IMR-90 (cell line): ENCODE results near the gene PIP5K1B. TPM values are rescaled to one million over a fixed set of nuclear protein-coding genes. Genes with fewer than 3 reads are reported as not detected.

Experiments used
- ATAC-seq: fragments of 200-7000 bp; cut with Tn5 transposase; 2 replicates; pipeline ENCODE4 v1.9.1; 2020; ENCODE audit warnings: low read depth, mild to moderate bottlenecking, moderate library complexity
- BruUV-seq: library from RNA; stranded (reverse); fragments of 400-500 nt; replicated peaks from 2 replicates; lab custom pipeline; 2021; lab: Mats Ljungman, UMichigan
- CTCF ChIA-PET: fragments of 300-600 bp; formaldehyde crosslinking; extraction: SDS; loops from one replicate; lab custom pipeline; 2021; ENCODE audit warnings: antibody characterized with exemption; lab: Yijun Ruan, JAX
- POLR2A ChIA-PET: fragments of 300-600 bp; sonication (Branson Sonifier 250); formaldehyde crosslinking; loops from one replicate; lab custom pipeline; 2022; ENCODE audit warnings: antibody characterized with exemption; ENCODE audit not compliant: unreplicated experiment; lab: Charles Lee
- DNase-seq: peaks from one replicate; pipeline ENCODE4 v3.0.0; 2013
- H2AFZ ChIP-seq: replicated peaks from 2 replicates; pipeline ENCODE3; 2013; ENCODE audit warnings: low read length, mild to moderate bottlenecking; ENCODE audit not compliant: poor library complexity
- H2AK5ac ChIP-seq: 2 replicates; pipeline ENCODE4 v1.6.1; 2013; ENCODE audit warnings: low read depth, low read length, inconsistent platforms
- H2AK9ac ChIP-seq: replicated peaks from 2 replicates; pipeline ENCODE3; 2013; ENCODE audit warnings: mild to moderate bottlenecking, low read depth, low read length, moderate library complexity; ENCODE audit not compliant: poor library complexity
- H2BK120ac ChIP-seq: 2 replicates; pipeline ENCODE4 v1.6.1; 2013; ENCODE audit warnings: low read depth, low read length, inconsistent platforms
- H2BK15ac ChIP-seq: 3 replicates; pipeline ENCODE4 v1.6.1; 2013; ENCODE audit warnings: low read depth, low read length, inconsistent platforms
- H2BK20ac ChIP-seq: 2 replicates; pipeline ENCODE4 v1.6.1; 2013; ENCODE audit warnings: low read depth, mild to moderate bottlenecking, inconsistent platforms, low read length, moderate library complexity
- H2BK5ac ChIP-seq: 2 replicates; pipeline ENCODE4 v1.6.1; 2013; ENCODE audit warnings: mild to moderate bottlenecking, low read depth, low read length, inconsistent platforms; ENCODE audit not compliant: poor library complexity, severe bottlenecking
- H3K14ac ChIP-seq: replicated peaks from 2 replicates; pipeline ENCODE4 v1.6.1; 2013; ENCODE audit warnings: low read depth, low read length, inconsistent platforms
- H3K18ac ChIP-seq: 2 replicates; pipeline ENCODE4 v1.6.1; 2013; ENCODE audit warnings: low read depth, low read length, control low read depth
- H3K23ac ChIP-seq: 2 replicates; pipeline ENCODE4 v1.6.1; 2013; ENCODE audit warnings: low read depth, low read length, inconsistent platforms
- H3K27ac ChIP-seq: 2 replicates; pipeline ENCODE4 v1.5.1; 2013; ENCODE audit warnings: mild to moderate bottlenecking, control low read depth, low read length; ENCODE audit not compliant: insufficient read depth
- H3K27me3 ChIP-seq: 2 replicates; pipeline ENCODE4 v1.6.1; 2013; ENCODE audit warnings: low read length; ENCODE audit not compliant: control insufficient read depth, insufficient read depth
- H3K36me3 ChIP-seq: 2 replicates; pipeline ENCODE4 v1.6.1; 2013; ENCODE audit warnings: low read length, mixed read lengths; ENCODE audit not compliant: control insufficient read depth, insufficient read depth
- H3K4ac ChIP-seq: 2 replicates; pipeline ENCODE4 v1.6.1; 2013; ENCODE audit warnings: low read depth, low read length, inconsistent platforms
- H3K4me1 ChIP-seq: 2 replicates; pipeline ENCODE4 v1.6.1; 2013; ENCODE audit warnings: low read length, mixed read lengths; ENCODE audit not compliant: control insufficient read depth, insufficient read depth
- H3K4me2 ChIP-seq: 2 replicates; pipeline ENCODE4 v1.6.1; 2013; ENCODE audit warnings: low read depth, mild to moderate bottlenecking, control low read depth, low read length, moderate library complexity
- H3K4me3 ChIP-seq: 2 replicates; pipeline ENCODE4 v1.5.1; 2013; ENCODE audit warnings: low read depth, mild to moderate bottlenecking, control low read depth, low read length, moderate library complexity; ENCODE audit not compliant: insufficient read depth
- H3K56ac ChIP-seq: 2 replicates; pipeline ENCODE4 v1.6.1; 2013; ENCODE audit warnings: low read length, inconsistent platforms; ENCODE audit not compliant: insufficient read depth; ENCODE audit errors: extremely low read depth
- H3K79me1 ChIP-seq, 2 experiments: 2 replicates each; pipeline ENCODE4 v1.6.1; 2013; ENCODE audit warnings: low read length in 2 of 2, inconsistent platforms in 1 of 2, low read depth in 1 of 2
- H3K9ac ChIP-seq: 2 replicates; pipeline ENCODE4 v1.6.1; 2013; ENCODE audit warnings: low read depth, low read length, control low read depth
- H3K9me1 ChIP-seq: 2 replicates; pipeline ENCODE4 v1.6.1; 2013; ENCODE audit warnings: low read length, inconsistent platforms; ENCODE audit not compliant: insufficient read depth
- H3K9me3 ChIP-seq: 2 replicates; pipeline ENCODE4 v1.6.1; 2013; ENCODE audit warnings: low read length; ENCODE audit not compliant: control insufficient read depth, insufficient read depth
- H4K20me1 ChIP-seq: 2 replicates; pipeline ENCODE4 v1.6.1; 2013; ENCODE audit warnings: low read length, inconsistent platforms; ENCODE audit not compliant: insufficient read depth
- H4K5ac ChIP-seq: 2 replicates; pipeline ENCODE4 v1.6.1; 2013; ENCODE audit warnings: mild to moderate bottlenecking, low read depth, low read length, control low read depth
- H4K8ac ChIP-seq, 2 experiments: 2 replicates each; pipeline ENCODE4 v1.6.1; 2013; ENCODE audit warnings: low read depth in 2 of 2, low read length in 2 of 2, control low read depth in 1 of 2, inconsistent platforms in 1 of 2
- H4K91ac ChIP-seq: 2 replicates; pipeline ENCODE4 v1.6.1; 2013; ENCODE audit warnings: low read depth, low read length, inconsistent platforms; ENCODE audit not compliant: insufficient read depth
- BHLHE40 ChIP-seq: fragments of 150-350 bp; IDR thresholded peaks from 2 replicates; pipeline ENCODE4 v1.6.1; 2016; ENCODE audit warnings: mild to moderate bottlenecking, low read depth, low read length
- CEBPB ChIP-seq: IDR thresholded peaks from 2 replicates; pipeline ENCODE4 v1.6.1; 2012; ENCODE audit warnings: low read depth, low read length, improper control_type of control experiment
- NFE2L2 ChIP-seq: fragments of 150-350 bp; IDR thresholded peaks from 2 replicates; pipeline ENCODE4 v1.6.1; 2016; ENCODE audit warnings: low read depth, mild to moderate bottlenecking, low read length
- RAD21 ChIP-seq: IDR thresholded peaks from 2 replicates; pipeline ENCODE4 v1.6.1; 2012; ENCODE audit warnings: low read length, improper control_type of control experiment
- RCOR1 ChIP-seq: IDR thresholded peaks from 2 replicates; pipeline ENCODE4 v1.6.1; 2012; ENCODE audit warnings: mild to moderate bottlenecking, low read length, improper control_type of control experiment; ENCODE audit not compliant: insufficient replicate concordance
- RFX5 ChIP-seq: IDR thresholded peaks from 2 replicates; pipeline ENCODE4 v1.8.0; 2012; ENCODE audit warnings: low read depth, mild to moderate bottlenecking, low read length, moderate library complexity
- SMC3 ChIP-seq: fragments of 150-350 bp; IDR thresholded peaks from 2 replicates; pipeline ENCODE4 v1.6.1; 2016; ENCODE audit warnings: low read depth, mild to moderate bottlenecking, antibody characterized with exemption, low read length, moderate library complexity
- WGBS, 2 experiments: methylation state at CpG; one replicate each; pipeline versions ENCODE4 v1.1.5 to v1.1.7; 2013; ENCODE audit warnings: missing lambda C conversion rate in 2 of 2; ENCODE audit not compliant: insufficient read length in 1 of 2; ENCODE audit errors: extremely low coverage in 2 of 2; 5-methylcytosine and 5-hydroxymethylcytosine counted together
- dilution Hi-C: fragments of 300-500 bp; cut with HindIII; formaldehyde crosslinking; loops from one replicate; pipeline ENCODE4 v1.14.3; 2018; ENCODE audit warnings: low sequenced_read_pairs; ENCODE audit not compliant: unreplicated experiment
- in situ Hi-C: fragments of 300-500 bp; cut with MboI; formaldehyde crosslinking; loops from 3 replicates; pipeline ENCODE4 v1.14.3; 2019; ENCODE audit warnings: low sequenced_read_pairs, inconsistent platforms, mixed read lengths
- intact Hi-C: fragments of 100-400 bp; cut with micrococcal nuclease; formaldehyde crosslinking; loops from 2 replicates; pipeline ENCODE4 v1.10.0; 2022
- polyA plus RNA-seq, 3 experiments: library from polyadenylated mRNA; depleted of rRNA; stranded (reverse); fragments of >200 nt; gene quantifications; 2 replicates each; pipeline ENCODE4 v1.2.3, GENCODE V29; 2012; ENCODE audit warnings: low replicate concordance in 1 of 3
- total RNA-seq: library from RNA; depleted of rRNA; stranded (reverse); fragments of >200 nt; gene quantifications from 2 replicates; pipeline ENCODE4 v1.2.3, GENCODE V29; 2012
- TF ChIP-seq, protein P1 (sequence below): fragments of 150-350 bp; IDR thresholded peaks from 2 replicates; pipeline ENCODE4 v1.6.1; 2016; ENCODE audit warnings: low read depth, mild to moderate bottlenecking, low read length, moderate library complexity, borderline replicate concordance
- TF ChIP-seq, protein P2 (sequence below): fragments of 150-350 bp; IDR thresholded peaks from 2 replicates; pipeline ENCODE4 v1.6.1; 2017; ENCODE audit warnings: mild to moderate bottlenecking, antibody characterized with exemption, low read length, low read depth

PIP5K1B gene
- total and polyA plus RNA-seq, 2 of the 4 experiments (the other 2 are of a cell fraction) = not detected

DNA sequence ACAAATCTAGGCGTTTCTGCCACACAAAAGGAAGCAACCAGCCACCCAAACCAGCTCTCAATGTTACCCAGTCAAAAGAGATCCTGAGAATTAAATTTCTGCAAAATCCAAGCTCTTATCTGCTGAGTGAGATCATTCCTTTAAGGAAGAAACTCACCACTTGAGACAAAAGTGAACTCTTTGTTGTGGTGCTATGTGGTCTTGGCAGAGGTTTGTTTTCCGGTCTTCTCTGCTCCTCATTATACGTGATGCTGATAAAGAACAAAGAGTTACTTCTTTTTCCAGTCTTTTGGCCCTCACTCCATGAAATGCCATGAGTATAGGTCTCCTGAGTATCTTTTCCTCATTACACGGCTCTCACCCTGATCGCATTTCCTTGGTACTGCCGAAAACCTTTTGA, 226.8 kb downstream of the PIP5K1B start:
- H3K27ac ChIP-seq = no peak overlapping the region
- dilution Hi-C loops (no loop called here), intact Hi-C loops (no loop called here), in situ Hi-C loops (no loop called here)
- no peak overlapping the region for H3K14ac ChIP-seq
- no peak overlapping the region for H3K4me3 ChIP-seq
- ChIA-PET POLR2A (no interaction called here), CTCF (no interaction called here)
- H4K5ac ChIP-seq = no peak overlapping the region
- H3K56ac ChIP-seq = no peak overlapping the region
- no peak overlapping the region for H3K4ac ChIP-seq
- H3K4me1 ChIP-seq = no peaks in the 10 kb centered on the region
- no peaks in the 10 kb centered on the region for H3K79me1 ChIP-seq
- DNase-seq (no peak), ATAC-seq (no peak)
- H2BK20ac ChIP-seq = no peak overlapping the region
- H3K4me2 ChIP-seq = no peak overlapping the region
- no peak overlapping the region for H2BK15ac ChIP-seq
- H2AK9ac ChIP-seq = no peak overlapping the region
- no peaks in the 10 kb centered on the region for H3K9me3 ChIP-seq
- no peak overlapping the region for H2AFZ ChIP-seq
- no peaks in the 10 kb centered on the region for H3K9me1 ChIP-seq
- H2AK5ac ChIP-seq = no peak overlapping the region
- no peaks in the 10 kb centered on the region for H4K20me1 ChIP-seq
- TF ChIP-seq BHLHE40 = no peak
- TF ChIP-seq, protein P1, sequence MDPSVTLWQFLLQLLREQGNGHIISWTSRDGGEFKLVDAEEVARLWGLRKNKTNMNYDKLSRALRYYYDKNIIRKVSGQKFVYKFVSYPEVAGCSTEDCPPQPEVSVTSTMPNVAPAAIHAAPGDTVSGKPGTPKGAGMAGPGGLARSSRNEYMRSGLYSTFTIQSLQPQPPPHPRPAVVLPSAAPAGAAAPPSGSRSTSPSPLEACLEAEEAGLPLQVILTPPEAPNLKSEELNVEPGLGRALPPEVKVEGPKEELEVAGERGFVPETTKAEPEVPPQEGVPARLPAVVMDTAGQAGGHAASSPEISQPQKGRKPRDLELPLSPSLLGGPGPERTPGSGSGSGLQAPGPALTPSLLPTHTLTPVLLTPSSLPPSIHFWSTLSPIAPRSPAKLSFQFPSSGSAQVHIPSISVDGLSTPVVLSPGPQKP = no peak
- TF ChIP-seq RCOR1 = no peak
- no peak for TF ChIP-seq CEBPB
- TF ChIP-seq RFX5 = no peak
- no peak for TF ChIP-seq NFE2L2
- TF ChIP-seq SMC3 = no peak
- no peak for TF ChIP-seq RAD21
- TF ChIP-seq, protein P2, sequence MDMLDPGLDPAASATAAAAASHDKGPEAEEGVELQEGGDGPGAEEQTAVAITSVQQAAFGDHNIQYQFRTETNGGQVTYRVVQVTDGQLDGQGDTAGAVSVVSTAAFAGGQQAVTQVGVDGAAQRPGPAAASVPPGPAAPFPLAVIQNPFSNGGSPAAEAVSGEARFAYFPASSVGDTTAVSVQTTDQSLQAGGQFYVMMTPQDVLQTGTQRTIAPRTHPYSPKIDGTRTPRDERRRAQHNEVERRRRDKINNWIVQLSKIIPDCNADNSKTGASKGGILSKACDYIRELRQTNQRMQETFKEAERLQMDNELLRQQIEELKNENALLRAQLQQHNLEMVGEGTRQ = no peak
- no peak overlapping the region for H4K8ac ChIP-seq
- H2BK5ac ChIP-seq = no peak overlapping the region
- no peaks in the 10 kb centered on the region for H3K36me3 ChIP-seq
- H4K91ac ChIP-seq = no peak overlapping the region
- no peak overlapping the region for H3K23ac ChIP-seq
- H3K18ac ChIP-seq = no peak overlapping the region
- no peak overlapping the region for H2BK120ac ChIP-seq
- no peaks in the 10 kb centered on the region; the same call in 1 of the 2 replicates for H3K27me3 ChIP-seq
- BruUV-seq = no TSS peak
- no CpG with 5 or more reads among the region's 6 CpGs for WGBS, 2 experiments
- H3K9ac ChIP-seq = no peak overlapping the region
